ENCODE results near the gene IL1A.

The IL1A gene

DNA sequence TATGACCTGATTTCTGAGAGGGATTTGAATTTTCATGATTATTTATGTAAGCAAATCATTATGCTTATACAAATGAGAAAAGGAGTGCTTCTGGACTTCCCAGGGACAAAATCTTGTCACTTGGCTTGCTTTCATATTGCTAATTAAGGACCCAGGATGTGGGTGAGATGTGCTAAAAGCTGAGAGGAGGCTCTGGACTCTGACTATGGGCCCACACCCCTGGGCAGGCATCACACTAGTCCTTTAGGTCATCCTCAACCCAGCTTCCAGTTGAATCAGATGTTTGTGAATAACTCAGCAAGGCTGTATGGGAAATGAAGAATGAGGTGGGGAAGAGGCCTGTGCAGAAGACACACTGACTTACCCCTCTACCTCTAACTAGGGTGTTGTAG is 40.4 kb upstream of the IL1A start:
- H3K27me3 ChIP-seq (ENCODE audit: insufficient read depth, poor library complexity, severe bottlenecking) = no peaks in the 10 kb centered on the region
- H3K27ac ChIP-seq (ENCODE audit: poor library complexity, severe bottlenecking) = peak overlapping the region; percentile 52
- H3K4me1 ChIP-seq (ENCODE audit: insufficient read depth, poor library complexity, severe bottlenecking) = peaks cover 10% of the 10 kb centered on the region
- ATAC-seq (ENCODE audit: low read depth) = no peak
- TF ChIP-seq, protein P1, sequence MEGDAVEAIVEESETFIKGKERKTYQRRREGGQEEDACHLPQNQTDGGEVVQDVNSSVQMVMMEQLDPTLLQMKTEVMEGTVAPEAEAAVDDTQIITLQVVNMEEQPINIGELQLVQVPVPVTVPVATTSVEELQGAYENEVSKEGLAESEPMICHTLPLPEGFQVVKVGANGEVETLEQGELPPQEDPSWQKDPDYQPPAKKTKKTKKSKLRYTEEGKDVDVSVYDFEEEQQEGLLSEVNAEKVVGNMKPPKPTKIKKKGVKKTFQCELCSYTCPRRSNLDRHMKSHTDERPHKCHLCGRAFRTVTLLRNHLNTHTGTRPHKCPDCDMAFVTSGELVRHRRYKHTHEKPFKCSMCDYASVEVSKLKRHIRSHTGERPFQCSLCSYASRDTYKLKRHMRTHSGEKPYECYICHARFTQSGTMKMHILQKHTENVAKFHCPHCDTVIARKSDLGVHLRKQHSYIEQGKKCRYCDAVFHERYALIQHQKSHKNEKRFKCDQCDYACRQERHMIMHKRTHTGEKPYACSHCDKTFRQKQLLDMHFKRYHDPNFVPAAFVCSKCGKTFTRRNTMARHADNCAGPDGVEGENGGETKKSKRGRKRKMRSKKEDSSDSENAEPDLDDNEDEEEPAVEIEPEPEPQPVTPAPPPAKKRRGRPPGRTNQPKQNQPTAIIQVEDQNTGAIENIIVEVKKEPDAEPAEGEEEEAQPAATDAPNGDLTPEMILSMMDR (IDR thresholded peaks at IDR 0.05; ENCODE audit: poor library complexity, severe bottlenecking) = no peak
- peaks cover 2% of the 10 kb centered on the region for H3K36me3 ChIP-seq (ENCODE audit: low read depth)
- no peaks in the 10 kb centered on the region for H3K9me3 ChIP-seq (ENCODE audit: severe bottlenecking)
- no peak overlapping the region for H3K4me3 ChIP-seq (ENCODE audit: severe bottlenecking)
- DNase-seq (ENCODE audit: low spot score) = no peak

DNA sequence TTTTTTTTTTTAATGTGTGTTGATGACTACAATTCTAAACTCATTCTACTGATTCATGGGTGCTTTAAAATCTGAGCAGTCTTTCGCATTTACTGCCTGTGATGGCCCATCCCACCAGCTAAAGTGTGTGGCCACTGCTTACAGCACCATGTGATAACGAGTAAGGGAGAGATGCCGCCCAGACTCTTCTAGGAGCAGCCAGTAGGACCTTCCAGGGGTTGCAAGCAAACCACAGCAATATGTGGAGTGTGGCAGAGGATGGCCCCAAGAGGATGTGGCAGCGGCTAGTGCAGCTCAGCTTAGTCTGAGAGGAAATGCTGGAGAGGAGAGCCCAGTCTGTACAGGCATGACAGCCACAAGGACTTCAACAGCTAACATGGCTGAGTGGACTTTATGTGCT is 37.4 kb upstream of the IL1A start:
- DNase-seq (ENCODE audit: low spot score) (no peak), ATAC-seq (ENCODE audit: low read depth) (no peak)
- no peak overlapping the region for H3K4me3 ChIP-seq (ENCODE audit: severe bottlenecking)
- H3K27ac ChIP-seq (ENCODE audit: poor library complexity, severe bottlenecking) = peak overlapping the region; percentile 5
- H3K27me3 ChIP-seq (ENCODE audit: insufficient read depth, poor library complexity, severe bottlenecking) = no peaks in the 10 kb centered on the region
- H3K9me3 ChIP-seq (ENCODE audit: severe bottlenecking) = no peaks in the 10 kb centered on the region
- H3K4me1 ChIP-seq (ENCODE audit: insufficient read depth, poor library complexity, severe bottlenecking) = peaks cover 12% of the 10 kb centered on the region
- H3K36me3 ChIP-seq (ENCODE audit: low read depth) = no peaks in the 10 kb centered on the region
- TF ChIP-seq, protein P1 (IDR thresholded peaks at IDR 0.05; ENCODE audit: poor library complexity, severe bottlenecking) = no peak

DNA sequence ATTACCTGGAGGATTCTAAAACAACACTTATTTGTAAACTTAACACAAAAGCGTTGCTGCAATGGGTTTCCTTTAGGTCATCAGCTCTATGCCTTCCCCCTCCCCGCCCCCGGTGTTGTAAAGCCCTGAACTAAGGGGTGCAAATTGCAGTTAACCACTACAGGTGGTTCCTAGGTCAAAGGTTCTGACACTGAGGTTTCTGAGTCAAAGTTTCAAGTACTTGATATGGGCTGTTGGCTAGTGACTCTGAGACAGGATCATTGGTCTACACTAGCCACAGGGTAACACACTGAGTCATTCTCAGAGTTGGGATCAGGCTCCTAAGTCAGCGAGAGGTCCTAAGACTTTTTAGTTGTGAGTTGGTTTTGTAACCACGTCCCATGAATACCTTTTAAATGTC is 36.8 kb upstream of the IL1A start:
- TF ChIP-seq, protein P1 (IDR thresholded peaks at IDR 0.05; ENCODE audit: poor library complexity, severe bottlenecking) = no peak
- ATAC-seq (ENCODE audit: low read depth) = no peak
- Histone ChIP-seq H3K36me3 (ENCODE audit: low read depth) (no peaks in the 10 kb centered on the region), H3K27me3 (ENCODE audit: insufficient read depth, poor library complexity, severe bottlenecking) (no peaks in the 10 kb centered on the region), H3K27ac (ENCODE audit: poor library complexity, severe bottlenecking) (peak overlapping the region; percentile 5), H3K9me3 (ENCODE audit: severe bottlenecking) (no peaks in the 10 kb centered on the region), H3K4me1 (ENCODE audit: insufficient read depth, poor library complexity, severe bottlenecking) (peaks cover 12% of the 10 kb centered on the region), H3K4me3 (ENCODE audit: severe bottlenecking) (no peak overlapping the region)
- no peak for DNase-seq (ENCODE audit: low spot score)

DNA sequence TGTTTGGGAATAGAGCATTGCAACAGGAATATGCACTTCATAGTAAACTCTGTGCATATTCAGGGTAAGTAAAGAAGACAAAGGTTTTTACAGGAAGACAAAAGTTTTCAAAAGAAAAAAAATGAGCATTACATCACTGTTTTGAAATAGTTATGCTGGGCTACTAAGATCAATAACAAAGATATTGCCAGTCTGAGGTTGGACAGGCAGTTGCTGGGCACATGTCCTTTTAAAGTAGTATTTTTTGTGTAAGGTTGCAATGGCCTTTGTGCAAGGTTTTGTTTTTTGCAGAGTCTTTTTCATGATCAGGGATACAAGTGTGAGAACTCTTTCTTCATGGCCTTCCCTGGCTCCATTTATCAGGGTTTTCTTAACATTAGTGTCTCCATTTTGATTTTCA is 36.0 kb upstream of the IL1A start:
- TF ChIP-seq, protein P1 (IDR thresholded peaks at IDR 0.05; ENCODE audit: poor library complexity, severe bottlenecking) = no peak
- no peak overlapping the region for H3K4me3 ChIP-seq (ENCODE audit: severe bottlenecking)
- H3K9me3 ChIP-seq (ENCODE audit: severe bottlenecking) = no peaks in the 10 kb centered on the region
- ATAC-seq (ENCODE audit: low read depth) (no peak), DNase-seq (ENCODE audit: low spot score) (no peak)
- H3K27ac ChIP-seq (ENCODE audit: poor library complexity, severe bottlenecking) = peak overlapping the region; percentile 5
- H3K4me1 ChIP-seq (ENCODE audit: insufficient read depth, poor library complexity, severe bottlenecking) = peaks cover 12% of the 10 kb centered on the region
- H3K27me3 ChIP-seq (ENCODE audit: insufficient read depth, poor library complexity, severe bottlenecking) = no peaks in the 10 kb centered on the region
- H3K36me3 ChIP-seq (ENCODE audit: low read depth) = no peaks in the 10 kb centered on the region

DNA sequence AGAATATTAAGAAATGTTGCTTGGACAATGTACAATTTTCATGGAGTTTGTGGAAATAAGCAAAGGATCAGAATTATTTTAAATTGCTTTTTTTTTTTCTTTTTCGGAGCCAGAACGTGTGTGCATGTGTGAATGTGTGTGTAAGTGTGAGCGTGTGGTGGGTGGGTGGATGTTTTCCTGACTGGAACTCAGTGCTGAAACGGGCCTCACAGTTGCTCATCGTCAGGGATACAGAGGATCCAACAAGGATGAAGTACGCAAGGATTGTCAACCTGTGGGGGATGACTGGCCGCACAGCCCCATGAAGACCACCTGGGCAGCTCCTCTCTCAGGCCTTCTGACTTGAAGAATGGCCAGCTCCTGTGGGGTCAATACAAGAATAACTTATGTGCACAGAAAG is 34.8 kb upstream of the IL1A start:
- Histone ChIP-seq H3K4me3 (ENCODE audit: severe bottlenecking) (no peak overlapping the region), H3K27me3 (ENCODE audit: insufficient read depth, poor library complexity, severe bottlenecking) (no peaks in the 10 kb centered on the region), H3K27ac (ENCODE audit: poor library complexity, severe bottlenecking) (peak overlapping the region; percentile 96), H3K4me1 (ENCODE audit: insufficient read depth, poor library complexity, severe bottlenecking) (peaks cover 14% of the 10 kb centered on the region), H3K36me3 (ENCODE audit: low read depth) (no peaks in the 10 kb centered on the region), H3K9me3 (ENCODE audit: severe bottlenecking) (no peaks in the 10 kb centered on the region)
- TF ChIP-seq, protein P1 (IDR thresholded peaks at IDR 0.05; ENCODE audit: poor library complexity, severe bottlenecking) = no peak
- DNase-seq (ENCODE audit: low spot score) (no peak), ATAC-seq (ENCODE audit: low read depth) (no peak)

Data from RWPE2 (cell line).